OCI-LY3 (cell line): ENCODE measurements around the gene DOK7.
A peak's percentile ranks its signal among the peaks of the same experiment; 100 is the strongest.

Experiments used
- H2AFZ ChIP-seq: fragments of 200-600, 300-600 bp; shearing (Covaris generic); 2 replicates; pipeline ENCODE4 v1.6.0; 2014; ENCODE audit warnings: antibody characterized with exemption, low read depth, low read length
- H3K27ac ChIP-seq: fragments of 200-600, 300-600 bp; sonication (generic); 2 replicates; pipeline ENCODE4 v1.5.1; 2014; ENCODE audit warnings: mild to moderate bottlenecking, low read length, moderate library complexity, mixed read lengths
- H3K27me3 ChIP-seq: fragments of 200-600, 300-600 bp; sonication (generic); 2 replicates; pipeline ENCODE4 v1.6.1; 2014; ENCODE audit warnings: low read depth, low read length, mixed read lengths
- H3K36me3 ChIP-seq: fragments of 200-600, 300-600 bp; sonication (generic); replicated peaks from 2 replicates; pipeline ENCODE3; 2014; ENCODE audit warnings: low read depth, low read length, mixed read lengths
- H3K4me1 ChIP-seq: fragments of 300-600, 200-600 bp; sonication (generic); 2 replicates; pipeline ENCODE4 v1.6.1; 2014; ENCODE audit warnings: low read length, mixed read lengths
- H3K4me2 ChIP-seq: fragments of 200-600, 300-600 bp; sonication (generic); 2 replicates; pipeline ENCODE4 v1.6.1; 2014; ENCODE audit warnings: low read length, mixed read lengths
- H3K4me3 ChIP-seq: fragments of 300-600, 200-600 bp; sonication (generic); 2 replicates; pipeline ENCODE4 v1.5.1; 2014; ENCODE audit warnings: antibody characterized with exemption, mild to moderate bottlenecking, low read length, moderate library complexity
- H3K79me2 ChIP-seq: fragments of 300-600, 200-600 bp; shearing (Covaris generic); 2 replicates; pipeline ENCODE4 v1.6.1; 2014; ENCODE audit warnings: mild to moderate bottlenecking, low read length, mixed read lengths
- H3K9ac ChIP-seq: fragments of 300-600, 200-600 bp; shearing (Covaris generic); 2 replicates; pipeline ENCODE4 v1.6.0; 2014; ENCODE audit warnings: mild to moderate bottlenecking, low read length, moderate library complexity
- H3K9me3 ChIP-seq: fragments of 200-600, 300-600 bp; shearing (Covaris generic); 2 replicates; pipeline ENCODE4 v1.6.1; 2014; ENCODE audit warnings: low read length, mixed read lengths; ENCODE audit not compliant: insufficient read depth
- H4K20me1 ChIP-seq: fragments of 200-600, 300-600 bp; sonication (generic); 2 replicates; pipeline ENCODE4 v1.6.1; 2016; ENCODE audit warnings: low read length, mixed read lengths; ENCODE audit not compliant: insufficient read depth
- CTCF ChIP-seq: fragments of 200-600, 300-600 bp; sonication (generic); IDR thresholded peaks from 2 replicates; pipeline ENCODE4 v1.5.1; 2014; ENCODE audit warnings: antibody characterized with exemption, low read length, low read depth
- EZH2phosphoT487 ChIP-seq: fragments of 200-600 bp; shearing (Covaris generic); IDR thresholded peaks from 2 replicates; pipeline ENCODE4 v1.6.1; 2018; ENCODE audit warnings: antibody characterized with exemption, mixed run types, low read depth

The DOK7 gene

GRCh38 chr4:3482707-3483106 lies 19.6 kb downstream of the DOK7 start:
- no peak overlapping the region for H3K9ac ChIP-seq
- no peaks in the 10 kb centered on the region for H3K36me3 ChIP-seq
- no peak overlapping the region for H2AFZ ChIP-seq
- H3K79me2 ChIP-seq: no peaks in the 10 kb centered on the region
- peaks cover 11% of the 10 kb centered on the region; the same call in 1 of the 2 replicates for H3K4me1 ChIP-seq
- no peaks in the 10 kb centered on the region for H4K20me1 ChIP-seq
- H3K4me2 ChIP-seq: no peak overlapping the region
- H3K27me3 ChIP-seq: peaks cover 62% of the 10 kb centered on the region
- no peak overlapping the region for H3K27ac ChIP-seq
- no peak overlapping the region for H3K4me3 ChIP-seq
- no peaks in the 10 kb centered on the region for H3K9me3 ChIP-seq
- TF ChIP-seq EZH2phosphoT487 (no peak), CTCF (no peak)

GRCh38 chr4:3483471-3483921 lies 20.4 kb downstream of the DOK7 start:
- Histone ChIP-seq H3K9me3 (no peaks in the 10 kb centered on the region), H3K36me3 (no peaks in the 10 kb centered on the region), H3K9ac (no peak overlapping the region), H3K27me3 (peaks cover 70% of the 10 kb centered on the region), H3K4me1 (peaks cover 11% of the 10 kb centered on the region; the same call in 1 of the 2 replicates), H3K27ac (no peak overlapping the region), H3K79me2 (no peaks in the 10 kb centered on the region), H2AFZ (no peak overlapping the region), H3K4me3 (no peak overlapping the region), H4K20me1 (0 out of 2 replicates have a peak, but pooled peaks cover 6% of the 10 kb centered on the region), H3K4me2 (no peak overlapping the region)
- no peak for TF ChIP-seq CTCF
- TF ChIP-seq EZH2phosphoT487: no peak

- peaks cover 11% of the 10 kb centered on the region; the same call in 1 of the 2 replicates for H3K4me1 ChIP-seq
These were observed 21.2 kb downstream of the DOK7 start for GRCh38 chr4:3484057-3484973.

More at GRCh38 chr4:3484057-3484973, 21.2 kb downstream of the DOK7 start:
- no peaks in the 10 kb centered on the region for H3K36me3 ChIP-seq
- H3K27me3 ChIP-seq: peaks cover 79% of the 10 kb centered on the region
- peaks cover 8% of the 10 kb centered on the region; the same call in 1 of the 2 replicates for H4K20me1 ChIP-seq
- H3K4me2 ChIP-seq: peak overlapping the region; percentile 38
- no peaks in the 10 kb centered on the region for H3K9me3 ChIP-seq
- no peaks in the 10 kb centered on the region for H3K79me2 ChIP-seq
- no peak overlapping the region for H3K27ac ChIP-seq
- H2AFZ ChIP-seq: no peak overlapping the region
- no peak overlapping the region for H3K4me3 ChIP-seq
- H3K9ac ChIP-seq: no peak overlapping the region
- TF ChIP-seq CTCF (no peak), EZH2phosphoT487 (no peak)
